Stomach (tissue), 4 donors: ENCODE results near the gene NOL8.

ENCODE experiments used
- CTCF ChIP-seq, 7 experiments: fragments of 450-650 bp in 4 of 7; fragments of 200-600 bp in 3 of 7; sonication (generic) in 3 of 7; IDR thresholded peaks; one replicate each; pipeline ENCODE4 v1.5.1; 2016 to 2019; ENCODE audit warnings: antibody characterized with exemption in 7 of 7, control low read depth in 2 of 7, mild to moderate bottlenecking in 1 of 7
- POLR2A ChIP-seq, 4 donors: fragments of 450-650 bp; IDR thresholded peaks; one replicate each; pipeline ENCODE4 v1.6.1; 2016; ENCODE audit warnings: antibody characterized with exemption in 4 of 4, control low read depth in 2 of 4, mild to moderate bottlenecking in 1 of 4, moderate library complexity in 1 of 4

GRCh38 chr9:92289708-92290390, 35.3 kb downstream of the NOL8 start:
- no peak for TF ChIP-seq POLR2A (IDR thresholded peaks at IDR 0.05)
- TF ChIP-seq CTCF (IDR thresholded peaks at IDR 0.05) = no peak
